H1 (cell line): ENCODE results near the gene SLC6A20. TPM values are rescaled to one million over a fixed set of nuclear protein-coding genes. Genes with fewer than 3 reads are reported as not detected.
A peak's percentile ranks its signal among the peaks of the same experiment; 100 is the strongest.

Source experiments
- CTCF ChIA-PET: fragments of 300-600 bp; sonication (Branson Sonifier 250); formaldehyde crosslinking; loops from one replicate; lab custom pipeline; 2021; ENCODE audit not compliant: partially characterized antibody; lab: Charles Lee
- POLR2A ChIA-PET: fragments of 300-600 bp; sonication (Branson Sonifier 250); formaldehyde crosslinking; loops from one replicate; lab custom pipeline; 2021; ENCODE audit warnings: inconsistent platforms; ENCODE audit not compliant: partially characterized antibody; lab: Charles Lee
- DNase-seq, 2 experiments: peaks; one replicate each; pipeline versions ENCODE4 v3.0.0 to v3.0.0-alpha.2; 2010 to 2022; ENCODE audit warnings: low spot score in 2 of 2, low read depth in 1 of 2, mixed read lengths in 1 of 2
- FAIRE-seq: peaks from 2 replicates; lab custom pipeline; 2011; peaks lifted over from hg19 to GRCh38; lab: Jason Lieb, UNC
- H2AFZ ChIP-seq: 2 replicates; pipeline ENCODE4 v1.8.1; 2012; ENCODE audit warnings: low read length, inconsistent platforms
- H2AK5ac ChIP-seq: 2 replicates; pipeline ENCODE4 v1.6.1; 2013; ENCODE audit warnings: low read depth, low read length
- H2BK120ac ChIP-seq: replicated peaks from 2 replicates; pipeline ENCODE3; 2013; ENCODE audit warnings: low read depth, low read length, inconsistent platforms
- H2BK12ac ChIP-seq: 2 replicates; pipeline ENCODE4 v1.6.1; 2013; ENCODE audit warnings: low read depth, low read length
- H2BK15ac ChIP-seq: 2 replicates; pipeline ENCODE4 v1.6.1; 2013; ENCODE audit warnings: low read length
- H2BK20ac ChIP-seq: 2 replicates; pipeline ENCODE4 v1.6.1; 2013; ENCODE audit warnings: low read length
- H2BK5ac ChIP-seq: 2 replicates; pipeline ENCODE4 v1.6.1; 2013; ENCODE audit warnings: low read depth, low read length
- H3K14ac ChIP-seq: 2 replicates; pipeline ENCODE4 v1.6.1; 2013; ENCODE audit warnings: inconsistent platforms; ENCODE audit not compliant: insufficient read length
- H3K18ac ChIP-seq: 2 replicates; pipeline ENCODE4 v1.6.1; 2013; ENCODE audit warnings: low read length; ENCODE audit errors: extremely low read depth
- H3K23ac ChIP-seq: 2 replicates; pipeline ENCODE4 v1.6.1; 2013; ENCODE audit warnings: inconsistent platforms; ENCODE audit not compliant: insufficient read length
- H3K23me2 ChIP-seq: 2 replicates; pipeline ENCODE4 v1.6.1; 2013; ENCODE audit warnings: low read depth, low read length
- H3K27ac ChIP-seq: 2 replicates; pipeline ENCODE4 v1.6.1; 2011; ENCODE audit warnings: low read depth, low read length, inconsistent platforms
- H3K27me3 ChIP-seq, 4 experiments: replicated peaks in 1 of 4; 1 replicate in 1 of 4; 2 replicates in 3 of 4; pipeline versions ENCODE4 v1.6.1 to v1.8.1; 2011 to 2013; ENCODE audit warnings: low read length in 3 of 4, mild to moderate bottlenecking in 3 of 4, inconsistent platforms in 2 of 4, mixed read lengths in 2 of 4, moderate library complexity in 1 of 4; ENCODE audit not compliant: control insufficient read depth in 3 of 4, insufficient read depth in 3 of 4; ENCODE audit errors: extremely low read depth in 1 of 4
- H3K36me3 ChIP-seq, 4 experiments: 2 replicates each; pipeline versions ENCODE4 v1.6.1 to v1.8.1; 2011 to 2013; ENCODE audit warnings: mild to moderate bottlenecking in 4 of 4, low read length in 3 of 4, moderate library complexity in 2 of 4, control low read depth in 1 of 4, inconsistent platforms in 1 of 4; ENCODE audit not compliant: insufficient read depth in 4 of 4, control insufficient read depth in 2 of 4
- H3K4ac ChIP-seq: replicated peaks from 2 replicates; pipeline ENCODE3; 2013; ENCODE audit warnings: low read length, low read depth, mixed read lengths, inconsistent platforms; ENCODE audit not compliant: insufficient read length
- H3K4me1 ChIP-seq, 4 experiments: replicated peaks in 1 of 4; 1 replicate in 1 of 4; 2 replicates in 3 of 4; pipeline versions ENCODE4 v1.6.1 to v1.8.1; 2011 to 2013; ENCODE audit warnings: low read length in 3 of 4, inconsistent platforms in 2 of 4, mixed read lengths in 1 of 4; ENCODE audit not compliant: insufficient read depth in 4 of 4, control insufficient read depth in 3 of 4
- H3K4me2 ChIP-seq, 2 experiments: 2 replicates each; pipeline versions ENCODE4 v1.6.1 to v1.8.1; 2011 to 2013; ENCODE audit warnings: low read depth in 2 of 2, low read length in 2 of 2, control low read depth in 1 of 2, inconsistent platforms in 1 of 2, mild to moderate bottlenecking in 1 of 2; ENCODE audit not compliant: insufficient read depth in 1 of 2
- H3K4me3 ChIP-seq, 4 experiments: fragments of 200-600, 300-600 bp in 1 of 4; sonication (generic), shearing (Covaris generic), sonication (Bioruptor Twin) in 1 of 4; 2 replicates each; pipeline versions ENCODE4 v1.5.1 to v1.8.1; 2011 to 2016; ENCODE audit warnings: low read length in 4 of 4, low read depth in 3 of 4, control low read depth in 2 of 4, inconsistent platforms in 2 of 4, mild to moderate bottlenecking in 2 of 4, mixed read lengths in 1 of 4, moderate library complexity in 1 of 4; ENCODE audit not compliant: insufficient read depth in 2 of 4; ENCODE audit errors: extremely low read depth in 1 of 4
- H3K56ac ChIP-seq: replicated peaks from 2 replicates; pipeline ENCODE3; 2013; ENCODE audit warnings: low read depth, mild to moderate bottlenecking, mixed read lengths, low read length, inconsistent platforms; ENCODE audit not compliant: insufficient read length
- H3K79me1 ChIP-seq: 2 replicates; pipeline ENCODE4 v1.6.1; 2013; ENCODE audit warnings: low read depth, low read length, control low read depth
- H3K79me2 ChIP-seq, 2 experiments: 2 replicates each; pipeline versions ENCODE4 v1.6.1 to v1.8.1; 2012 to 2013; ENCODE audit warnings: low read length in 2 of 2, mild to moderate bottlenecking in 2 of 2, inconsistent platforms in 1 of 2; ENCODE audit not compliant: insufficient read depth in 2 of 2, control insufficient read depth in 1 of 2
- H3K9ac ChIP-seq, 4 experiments: replicated peaks in 1 of 4; 1 replicate in 1 of 4; 2 replicates in 3 of 4; pipeline versions ENCODE4 v1.6.1 to v1.8.1; 2011 to 2013; ENCODE audit warnings: low read depth in 3 of 4, low read length in 3 of 4, control low read depth in 2 of 4, mild to moderate bottlenecking in 2 of 4, moderate library complexity in 2 of 4, inconsistent platforms in 1 of 4; ENCODE audit errors: extremely low read depth in 1 of 4
- H3K9me3 ChIP-seq, 2 experiments: 2 replicates each; pipeline versions ENCODE4 v1.6.1 to v1.8.1; 2012 to 2013; ENCODE audit warnings: mild to moderate bottlenecking in 2 of 2, moderate library complexity in 2 of 2, control low read depth in 1 of 2, inconsistent platforms in 1 of 2, low read depth in 1 of 2, low read length in 1 of 2, mixed read lengths in 1 of 2; ENCODE audit not compliant: insufficient read depth in 2 of 2
- H4K20me1 ChIP-seq, 2 experiments: replicated peaks in 1 of 2; 2 replicates each; pipeline versions ENCODE3 to v1.8.1; 2011 to 2013; ENCODE audit warnings: inconsistent platforms in 2 of 2, low read length in 2 of 2, mild to moderate bottlenecking in 1 of 2; ENCODE audit not compliant: insufficient read depth in 2 of 2, control insufficient read depth in 1 of 2
- H4K5ac ChIP-seq: 2 replicates; pipeline ENCODE4 v1.6.1; 2013; ENCODE audit warnings: low read length, low read depth, mixed read lengths, inconsistent platforms; ENCODE audit not compliant: insufficient read length
- H4K8ac ChIP-seq: 2 replicates; pipeline ENCODE4 v1.8.0; 2013; ENCODE audit warnings: mild to moderate bottlenecking, moderate library complexity, low read length, inconsistent platforms; ENCODE audit not compliant: insufficient read depth; ENCODE audit errors: extremely low read depth
- H4K91ac ChIP-seq: replicated peaks from 2 replicates; pipeline ENCODE3; 2013; ENCODE audit warnings: low read length, mixed read lengths, inconsistent platforms; ENCODE audit not compliant: insufficient read length
- ASH2L ChIP-seq: fragments of 200-600, 300-600 bp; sonication (generic); IDR thresholded peaks from one replicate; pipeline ENCODE4 v1.7.1; 2017; ENCODE audit warnings: low read length
- CHD1 ChIP-seq: IDR thresholded peaks from 2 replicates; pipeline ENCODE4 v1.6.1; 2012; ENCODE audit warnings: low read depth, low read length, improper control_type of control experiment
- FOSL1 ChIP-seq: IDR thresholded peaks from 2 replicates; pipeline ENCODE4 v1.6.1; 2011; ENCODE audit warnings: mild to moderate bottlenecking, low read depth, low read length, moderate library complexity; ENCODE audit not compliant: insufficient read depth
- KDM1A ChIP-seq: fragments of 200-600, 300-600 bp; sonication (generic); IDR thresholded peaks from 2 replicates; pipeline ENCODE4 v1.7.1; 2016; ENCODE audit warnings: mild to moderate bottlenecking, low read length, borderline replicate concordance
- RAD21 ChIP-seq, 2 experiments: IDR thresholded peaks in 1 of 2; conservative IDR thresholded peaks in 1 of 2; 2 replicates each; pipeline ENCODE4 v1.6.1; 2011; ENCODE audit warnings: low read depth in 2 of 2, low read length in 2 of 2, improper control_type of control experiment in 1 of 2, inconsistent platforms in 1 of 2, mild to moderate bottlenecking in 1 of 2, moderate library complexity in 1 of 2
- RXRA ChIP-seq: IDR thresholded peaks from 2 replicates; pipeline ENCODE4 v1.6.1; 2011; ENCODE audit warnings: low read depth, mild to moderate bottlenecking, low read length, moderate library complexity; ENCODE audit not compliant: insufficient read depth
- SP2 ChIP-seq: IDR thresholded peaks from 2 replicates; pipeline ENCODE4 v1.6.1; 2012; ENCODE audit warnings: mild to moderate bottlenecking, low read length, inconsistent platforms
- SP4 ChIP-seq: IDR thresholded peaks from 2 replicates; pipeline ENCODE4 v1.6.1; 2012; ENCODE audit warnings: low read length, inconsistent platforms
- SUZ12 ChIP-seq: fragments of 200-600 bp; sonication (generic); IDR thresholded peaks from 2 replicates; pipeline ENCODE4 v1.6.1; 2012; ENCODE audit warnings: mild to moderate bottlenecking, inconsistent platforms, low read length, moderate library complexity, mixed read lengths
- TBP ChIP-seq: IDR thresholded peaks from 2 replicates; pipeline ENCODE4 v1.6.1; 2011; ENCODE audit warnings: low read depth, low read length, improper control_type of control experiment
- WGBS, 2 experiments: shearing (Covaris generic) in 1 of 2; methylation state at CpG; one replicate each; pipeline versions ENCODE4 v1.1.6 to v1.1.7; 2013 to 2015; ENCODE audit warnings: low lambda C conversion rate in 2 of 2, mixed read lengths in 2 of 2, inconsistent platforms in 1 of 2, low coverage in 1 of 2, missing lambda C conversion rate in 1 of 2; ENCODE audit not compliant: insufficient replicate concordance in 2 of 2, insufficient coverage in 1 of 2, insufficient read length in 1 of 2; ENCODE audit errors: extremely low coverage in 1 of 2, missing lambda C conversion rate in 1 of 2; 5-methylcytosine and 5-hydroxymethylcytosine counted together
- polyA plus RNA-seq, 7 experiments: library from polyadenylated mRNA; depleted of rRNA in 3 of 7; stranded (reverse) in 5 of 7; unstranded in 2 of 7; fragments of >200 nt in 5 of 7; fragments of 200-250 nt in 2 of 7; gene quantifications; 1 replicate in 5 of 7; 2 replicates in 1 of 7; 4 replicates in 1 of 7; pipeline versions ENCODE4 v1.2.1 to v1.2.3, GENCODE V29; 2011 to 2013; ENCODE audit warnings: missing spikeins in 2 of 7, mixed read lengths in 2 of 7
- total RNA-seq: library from RNA; stranded (reverse); fragmentation: NEBNext Ultra II Directional; extraction: Animal tissue kit (Norgen Biotek cat#: 25700); gene quantifications from 2 replicates; pipeline ENCODE4 v1.2.1, GENCODE V29; 2021
- TF ChIP-seq, protein P1 (sequence below): IDR thresholded peaks from 2 replicates; pipeline ENCODE4 v1.6.1; 2012; ENCODE audit warnings: inconsistent platforms

The SLC6A20 gene
- total and polyA plus RNA-seq, 2 of the 8 experiments (the other 6 are each of a cell fraction or from before 2014, with no cell fraction given): 0.05 TPM; not detected in 1

- 0 out of 2 replicates have a peak overlapping the region, but pooled peaks have one; percentile 12 for H4K8ac ChIP-seq
- H3K4ac ChIP-seq: no peak overlapping the region
- H3K27ac ChIP-seq: no peak overlapping the region
- DNase-seq (no peak), FAIRE-seq (no peak)
- no peak overlapping the region for H3K14ac ChIP-seq
- no peak overlapping the region for H2BK12ac ChIP-seq
- H3K9me3 ChIP-seq: no peaks in the 10 kb centered on the region
- H2BK15ac ChIP-seq: no peak overlapping the region
- H3K9ac ChIP-seq: no peak overlapping the region; a peak in 1 of 7 replicates
- 0 out of 4 replicates have a peak, but pooled peaks cover 0 to 2% of the 10 kb centered on the region in 2 experiments for H3K79me2 ChIP-seq
- no peaks in the 10 kb centered on the region for H3K23me2 ChIP-seq
- peaks cover 0 to 46% (median 13%) of the 10 kb centered on the region in 4 experiments; a peak in 6 of 8 replicates for H3K36me3 ChIP-seq
- no peak overlapping the region for H4K5ac ChIP-seq
- H2AFZ ChIP-seq: no peak overlapping the region
- H4K20me1 ChIP-seq: peaks cover 2 to 4% of the 10 kb centered on the region in 2 experiments
- CTCF ChIA-PET: interaction anchor here (0.8 to 4.4 kb wide), 2 partner anchors 14 to 332 kb away, joined by 3 to 49 read pairs; no protein-coding TSS in a partner anchor
- H3K4me1 ChIP-seq: peaks cover 0 to 4% (median 4%) of the 10 kb centered on the region in 4 experiments; a peak in 4 of 7 replicates
- POLR2A ChIA-PET: interaction anchor here (1.6 to 2.5 kb wide), 2 partner anchors 10 to 57 kb away, joined by 5 to 7 read pairs; partner anchors contain the start of gene SACM1L
- H4K91ac ChIP-seq: no peak overlapping the region
- H2BK120ac ChIP-seq: no peak overlapping the region
- WGBS, 2 experiments: 92% methylated on average over 17 of the region's 18 CpGs; no CpG with 5 or more reads in 1 of the 2 experiments
- H3K23ac ChIP-seq: no peak overlapping the region
- no peak overlapping the region for H3K56ac ChIP-seq
- H3K4me3 ChIP-seq: no peak overlapping the region
- H2AK5ac ChIP-seq: no peak overlapping the region
- no peaks in the 10 kb centered on the region for H3K27me3 ChIP-seq
- H2BK20ac ChIP-seq: no peak overlapping the region
- no peak overlapping the region for H3K18ac ChIP-seq
- H2BK5ac ChIP-seq: no peak overlapping the region; the same call in 1 of the 2 replicates
- H3K79me1 ChIP-seq: no peaks in the 10 kb centered on the region
- H3K4me2 ChIP-seq: no peak overlapping the region
- no peak for TF ChIP-seq SP2
- TF ChIP-seq TBP: no peak
- TF ChIP-seq SP4: no peak
- TF ChIP-seq FOSL1: no peak
- TF ChIP-seq ASH2L: no peak
- TF ChIP-seq, protein P1, sequence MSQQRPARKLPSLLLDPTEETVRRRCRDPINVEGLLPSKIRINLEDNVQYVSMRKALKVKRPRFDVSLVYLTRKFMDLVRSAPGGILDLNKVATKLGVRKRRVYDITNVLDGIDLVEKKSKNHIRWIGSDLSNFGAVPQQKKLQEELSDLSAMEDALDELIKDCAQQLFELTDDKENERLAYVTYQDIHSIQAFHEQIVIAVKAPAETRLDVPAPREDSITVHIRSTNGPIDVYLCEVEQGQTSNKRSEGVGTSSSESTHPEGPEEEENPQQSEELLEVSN: no peak
- TF ChIP-seq RXRA: no peak
- TF ChIP-seq KDM1A: no peak
- TF ChIP-seq CHD1: no peak
- TF ChIP-seq SUZ12: no peak
- no peak for TF ChIP-seq RAD21 (IDR thresholded peaks at IDR 0.05 in 1 of 2, conservative IDR thresholded peaks at IDR 0.05 in 1 of 2; ENCODE audit: low read depth in 2 of 2, low read length in 2 of 2)
Measured at GRCh38 chr3:45746777-45747622, 49.3 kb downstream of the SLC6A20 start.
